Activated naive CD4-positive, alpha-beta T cell treated with anti-CD3 and anti-CD28 coated beads, Interleukin-2, amount 10 ng/mL, durations not matched to agents 7 days and 5 days (primary cell): ENCODE measurements around the gene GPER1.

Experiments
- CTCF ChIA-PET: fragments of 350-600 bp; sonication (Branson Sonifier 250); formaldehyde crosslinking; loops from one replicate; lab custom pipeline; 2021; ENCODE audit warnings: antibody characterized with exemption; lab: Charles Lee
- DNase-seq: peaks from one replicate; pipeline ENCODE4 v3.0.0-alpha.2; 2020
- H3K27ac Mint-ChIP-seq: one replicate; pipeline ENCODE4 v1.8.0; 2021; ENCODE audit warnings: mild to moderate bottlenecking, moderate library complexity, mixed read lengths
- H3K27me3 Mint-ChIP-seq: one replicate; pipeline ENCODE4 v1.8.0; 2021; ENCODE audit warnings: mild to moderate bottlenecking, mixed read lengths
- H3K36me3 Mint-ChIP-seq: one replicate; pipeline ENCODE4 v1.8.0; 2021; ENCODE audit warnings: mixed read lengths
- H3K4me1 Mint-ChIP-seq: one replicate; pipeline ENCODE4 v1.8.0; 2021; ENCODE audit warnings: mixed read lengths
- H3K4me3 Mint-ChIP-seq: one replicate; pipeline ENCODE4 v1.8.0; 2021; ENCODE audit warnings: mild to moderate bottlenecking, moderate library complexity, mixed read lengths
- H3K9me3 Mint-ChIP-seq: one replicate; pipeline ENCODE4 v1.8.0; 2021; ENCODE audit warnings: mixed read lengths

GPER1 gene

DNA sequence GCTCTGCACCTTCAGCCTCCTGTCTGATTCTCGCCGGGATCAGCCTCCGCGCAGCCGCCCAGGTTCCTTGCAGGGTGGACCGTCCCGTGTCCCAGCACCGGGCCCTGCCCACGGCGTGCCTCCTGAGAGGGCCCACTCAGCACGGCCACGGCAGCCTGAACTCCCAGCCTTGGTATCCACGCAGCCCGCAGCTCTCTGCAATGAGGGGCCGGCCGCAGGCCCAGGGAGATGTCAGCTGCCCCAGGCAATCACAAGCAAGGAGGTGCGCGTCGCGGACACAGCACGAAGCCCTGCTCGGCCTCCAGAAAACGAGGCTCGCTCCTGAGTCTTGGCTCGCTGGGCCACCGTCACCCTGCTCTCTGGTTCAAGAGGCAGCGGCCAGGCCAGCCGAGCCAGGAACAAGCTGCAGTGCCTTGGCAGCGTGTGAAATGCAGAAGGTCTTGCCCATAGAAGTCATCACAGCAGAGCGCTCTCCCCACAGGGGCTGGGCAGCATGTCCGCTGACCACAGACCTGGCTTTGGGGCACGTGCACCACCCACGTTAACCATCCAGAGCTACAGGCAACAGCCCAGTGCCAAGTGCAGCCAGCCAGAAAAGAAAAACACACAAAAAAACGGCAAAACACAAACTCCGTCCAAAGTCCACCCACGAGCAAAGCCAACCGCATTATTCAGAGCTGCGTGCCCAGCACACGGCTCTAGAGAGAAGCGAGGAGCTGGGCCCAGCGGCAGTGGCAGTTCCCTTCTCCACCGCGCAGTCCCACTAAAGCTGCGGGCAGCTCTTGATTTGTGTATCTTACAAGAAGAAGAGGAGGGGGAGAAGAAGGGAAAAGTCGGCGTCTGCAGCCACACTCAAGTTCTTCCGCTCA is 13.9 kb downstream of the GPER1 start:
- Mint-ChIP-seq H3K4me1 (peaks cover 23% of the 10 kb centered on the region), H3K27ac (no peak overlapping the region), H3K9me3 (no peaks in the 10 kb centered on the region), H3K4me3 (no peak overlapping the region), H3K27me3 (no peaks in the 10 kb centered on the region), H3K36me3 (no peaks in the 10 kb centered on the region)
- DNase-seq = no peak
- CTCF ChIA-PET = interaction anchor here (0.9 to 2.0 kb wide), 4 partner anchors 36 to 109 kb away, joined by 3 to 7 read pairs (median 4); a partner anchor contains a TSS

DNA sequence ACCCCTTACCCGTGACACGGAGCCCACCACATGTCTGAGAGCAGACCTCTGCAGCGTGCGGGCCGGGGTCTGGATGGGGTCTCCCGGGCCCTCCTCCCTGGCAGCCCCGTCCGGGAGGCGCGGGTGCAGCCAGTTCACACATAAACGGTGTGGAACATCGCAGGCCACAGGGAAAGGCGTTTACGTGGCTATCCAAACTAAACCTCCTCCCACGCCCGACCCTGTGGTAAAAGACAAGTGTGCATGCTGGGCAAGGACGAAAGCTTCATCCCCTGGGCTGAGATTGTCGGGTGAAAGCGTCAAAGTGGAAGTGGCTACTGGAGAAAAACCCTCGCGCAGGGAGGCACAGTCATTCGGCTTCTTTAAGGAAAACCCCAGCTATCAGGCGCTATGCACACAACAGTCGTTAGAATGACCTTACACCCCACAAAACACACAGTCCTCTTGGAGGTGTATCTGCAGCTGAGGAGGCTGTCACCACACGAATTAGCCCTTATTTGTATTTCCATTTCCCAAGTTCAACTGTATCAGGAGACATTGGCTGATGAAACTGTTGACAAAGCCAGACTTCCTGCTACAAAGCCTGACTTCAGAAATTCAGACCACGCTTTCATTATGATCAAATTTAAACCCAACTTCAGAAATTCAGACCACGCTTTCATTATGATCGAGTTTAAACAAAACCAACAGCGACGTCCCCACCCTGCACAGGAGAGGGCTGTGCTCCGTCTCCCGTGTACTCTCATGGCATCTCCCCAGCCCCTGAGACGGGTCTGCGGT is 15.3 kb downstream of the GPER1 start:
- peaks cover 23% of the 10 kb centered on the region for H3K4me1 Mint-ChIP-seq
- CTCF ChIA-PET = interaction anchor here (0.5 to 2.0 kb wide), 5 partner anchors 16 to 127 kb away, joined by 3 to 7 read pairs (median 3); no protein-coding TSS in a partner anchor

DNA sequence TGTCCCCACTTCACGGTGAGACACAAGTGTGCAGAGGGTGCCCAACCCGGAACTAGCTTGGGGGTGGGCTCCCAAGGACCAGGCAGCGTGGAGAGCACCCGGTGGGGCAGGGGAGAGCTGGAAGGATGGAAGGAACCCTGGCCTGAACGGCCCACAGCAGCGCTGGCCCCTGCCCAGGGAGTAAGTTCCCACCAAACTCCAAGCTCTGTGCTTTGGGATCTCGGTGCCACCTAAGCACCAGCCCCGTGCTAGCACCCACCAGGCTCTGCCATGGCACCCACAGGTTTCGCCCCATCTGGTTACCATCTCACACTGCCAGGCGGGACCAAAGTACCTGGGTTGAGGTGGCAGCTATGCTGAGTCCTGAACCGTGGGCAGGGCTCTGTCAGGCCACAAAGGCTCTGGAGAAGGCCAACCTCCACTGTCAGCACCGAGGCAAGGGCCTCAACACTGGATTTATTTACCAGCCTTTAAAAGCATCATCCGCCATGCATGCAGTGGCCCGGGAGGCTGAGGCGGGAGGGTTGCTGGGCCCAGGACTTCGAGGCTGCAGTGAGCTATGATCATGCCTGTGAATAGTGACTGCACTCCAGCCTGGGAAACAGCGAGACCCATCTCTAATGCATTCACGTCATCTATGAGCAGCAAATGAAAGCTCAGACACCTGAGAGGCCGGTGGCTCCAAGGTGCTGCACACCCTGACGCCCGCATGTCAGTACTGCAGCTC is 16.0 kb downstream of the GPER1 start:
- H3K27ac Mint-ChIP-seq = no peak overlapping the region
- H3K27me3 Mint-ChIP-seq = no peaks in the 10 kb centered on the region
- CTCF ChIA-PET = interaction anchor here (0.6 to 2.0 kb wide), 7 partner anchors 17 to 111 kb away, joined by 3 to 6 read pairs (median 3); no protein-coding TSS in a partner anchor
- H3K36me3 Mint-ChIP-seq = no peaks in the 10 kb centered on the region
- no peak for DNase-seq
- H3K4me1 Mint-ChIP-seq = peaks cover 23% of the 10 kb centered on the region
- H3K9me3 Mint-ChIP-seq = no peaks in the 10 kb centered on the region
- H3K4me3 Mint-ChIP-seq = no peak overlapping the region

More for the DNA sequence above, 15.3 kb downstream of the GPER1 start:
- no peaks in the 10 kb centered on the region for H3K9me3 Mint-ChIP-seq
- no peaks in the 10 kb centered on the region for H3K36me3 Mint-ChIP-seq
- DNase-seq = no peak
- no peak overlapping the region for H3K27ac Mint-ChIP-seq
- no peaks in the 10 kb centered on the region for H3K27me3 Mint-ChIP-seq
- H3K4me3 Mint-ChIP-seq = no peak overlapping the region

DNA sequence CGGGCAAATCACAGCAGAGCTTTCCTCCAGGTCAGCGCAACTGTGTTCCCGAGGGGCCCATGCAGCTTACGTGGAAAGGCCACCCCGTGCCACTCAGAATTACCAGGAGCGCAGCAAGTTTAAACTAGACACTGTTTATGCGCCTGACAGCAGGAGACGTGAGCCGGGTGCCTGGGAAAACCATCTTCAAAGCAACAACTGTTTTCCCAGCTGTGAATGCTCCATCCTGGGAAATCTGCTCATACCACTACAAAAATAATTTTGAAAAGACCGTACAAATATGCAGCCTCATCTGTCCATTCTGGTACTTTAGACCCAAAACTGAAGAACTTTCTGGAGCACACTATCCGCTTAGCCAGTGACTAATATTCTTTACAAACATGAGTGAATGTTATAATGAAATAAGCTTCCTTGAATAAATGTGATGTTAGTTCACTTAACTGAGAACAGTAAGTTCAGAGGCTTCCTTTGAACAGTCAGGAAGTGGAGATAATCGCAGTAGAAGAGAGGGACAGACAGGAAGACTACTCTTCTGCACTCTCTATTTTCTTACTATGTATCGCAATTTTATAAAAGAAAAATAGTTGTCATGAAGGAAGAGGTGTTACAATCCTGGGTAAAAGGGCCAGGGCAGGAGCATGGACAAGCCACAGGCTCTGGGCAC is 16.7 kb downstream of the GPER1 start:
- peaks cover 23% of the 10 kb centered on the region for H3K4me1 Mint-ChIP-seq
- no peaks in the 10 kb centered on the region for H3K27me3 Mint-ChIP-seq
- CTCF ChIA-PET = interaction anchor here (0.7 to 1.1 kb wide), 4 partner anchors 19 to 111 kb away, joined by 3 to 4 read pairs (median 3); no protein-coding TSS in a partner anchor
- no peak overlapping the region for H3K27ac Mint-ChIP-seq
- no peak overlapping the region for H3K4me3 Mint-ChIP-seq
- DNase-seq = no peak
- H3K36me3 Mint-ChIP-seq = no peaks in the 10 kb centered on the region
- H3K9me3 Mint-ChIP-seq = no peaks in the 10 kb centered on the region

DNA sequence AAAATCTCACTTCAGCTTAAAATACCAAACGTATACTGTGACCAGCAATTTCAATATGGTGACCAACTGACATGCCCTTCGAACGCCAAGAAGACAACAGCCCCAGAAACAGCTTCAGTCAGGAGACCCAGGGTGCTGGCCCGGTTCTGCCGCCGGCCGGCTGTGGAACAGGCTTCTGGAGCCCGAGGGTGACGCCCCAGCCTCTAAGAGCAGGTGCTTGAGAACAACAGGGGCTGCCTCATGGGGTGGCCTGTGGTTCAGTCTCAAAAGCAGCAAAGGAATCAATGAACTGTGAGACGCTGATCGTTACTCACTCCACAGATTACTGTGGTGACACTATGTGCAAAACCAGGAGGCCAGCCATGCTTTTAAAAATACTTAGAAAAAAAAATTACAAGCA is 17.3 kb downstream of the GPER1 start:
- no peaks in the 10 kb centered on the region for H3K36me3 Mint-ChIP-seq
- DNase-seq = no peak
- no peaks in the 10 kb centered on the region for H3K27me3 Mint-ChIP-seq
- CTCF ChIA-PET = no interaction called here
- peaks cover 23% of the 10 kb centered on the region for H3K4me1 Mint-ChIP-seq
- H3K27ac Mint-ChIP-seq = no peak overlapping the region
- H3K4me3 Mint-ChIP-seq = no peak overlapping the region
- H3K9me3 Mint-ChIP-seq = no peaks in the 10 kb centered on the region

DNA sequence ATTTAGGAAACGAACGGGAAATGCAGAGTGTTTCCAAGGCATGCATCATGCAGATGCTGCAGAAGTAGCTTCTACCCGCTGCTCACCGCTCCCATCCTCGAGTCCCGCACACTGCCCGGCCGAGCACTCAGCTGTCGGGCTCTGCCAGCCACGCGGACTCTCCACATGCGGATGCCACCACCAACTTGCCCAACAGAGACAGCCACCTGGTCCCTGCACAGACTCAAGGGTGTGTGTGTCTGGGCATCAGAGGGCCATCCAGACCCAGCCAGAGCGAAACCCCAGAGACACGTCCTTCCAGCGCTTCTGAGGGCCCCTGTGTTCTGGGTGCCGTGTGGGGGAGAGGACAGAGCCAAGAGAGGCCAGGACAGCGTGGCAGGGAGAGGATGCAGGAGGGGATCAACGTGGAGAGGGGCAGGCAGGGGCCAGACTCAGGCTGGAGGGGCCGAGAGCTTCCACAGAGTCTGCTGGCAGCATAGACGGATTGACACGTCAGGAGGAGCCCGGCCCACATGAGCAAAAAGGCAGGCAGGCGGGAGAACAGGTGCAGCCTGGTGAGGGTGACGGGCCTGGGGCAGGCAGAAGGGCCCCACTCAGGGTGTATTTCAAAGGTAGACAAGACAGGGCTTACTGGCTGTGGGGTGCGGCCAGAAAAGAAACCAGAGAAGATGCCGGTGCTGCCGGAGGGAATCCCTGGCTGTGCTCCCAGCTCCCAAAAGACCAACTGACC is 18.3 kb downstream of the GPER1 start:
- H3K4me1 Mint-ChIP-seq = peaks cover 23% of the 10 kb centered on the region

DNA sequence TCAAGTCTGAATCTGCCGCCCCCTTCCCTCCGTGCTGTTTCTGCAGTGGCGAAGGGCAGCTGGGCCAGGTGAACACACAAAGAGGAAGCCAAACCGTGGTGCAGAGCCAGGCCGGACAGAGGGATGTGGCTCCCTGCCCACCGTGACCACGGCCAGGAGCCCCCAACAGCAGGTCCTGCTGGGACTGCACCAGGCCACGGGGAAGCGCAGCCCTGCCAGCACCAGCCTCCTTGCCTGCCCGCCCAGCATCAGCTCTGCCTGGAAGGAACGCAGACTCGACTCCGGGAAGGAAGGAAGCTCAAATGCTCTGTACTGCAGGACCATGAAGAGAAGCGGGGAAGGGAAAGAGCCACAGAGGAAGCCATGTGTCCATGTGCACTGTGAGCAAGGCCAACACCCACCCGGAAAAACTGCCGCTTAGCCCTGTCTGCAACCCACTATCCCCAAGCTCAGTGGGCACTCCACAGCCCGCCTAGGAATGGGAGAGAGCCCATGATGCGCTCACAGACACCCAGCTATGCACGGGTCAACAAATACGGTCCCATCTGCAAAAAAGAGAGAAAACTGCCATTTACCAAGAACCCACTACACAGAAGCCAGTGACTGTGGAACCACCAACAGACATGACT is 19.0 kb downstream of the GPER1 start:
- Mint-ChIP-seq H3K36me3 (no peaks in the 10 kb centered on the region), H3K9me3 (no peaks in the 10 kb centered on the region), H3K4me1 (peaks cover 23% of the 10 kb centered on the region), H3K27me3 (no peaks in the 10 kb centered on the region), H3K27ac (no peak overlapping the region), H3K4me3 (no peak overlapping the region)
- DNase-seq = no peak
- CTCF ChIA-PET = interaction anchor here (1.3 kb wide), 1 partner anchor 114 kb away, joined by 4 read pairs; no protein-coding TSS in a partner anchor

More for the DNA sequence above, 18.3 kb downstream of the GPER1 start:
- H3K27me3 Mint-ChIP-seq = no peaks in the 10 kb centered on the region
- no peak for DNase-seq
- H3K36me3 Mint-ChIP-seq = no peaks in the 10 kb centered on the region
- H3K27ac Mint-ChIP-seq = no peak overlapping the region
- no peaks in the 10 kb centered on the region for H3K9me3 Mint-ChIP-seq
- CTCF ChIA-PET = interaction anchor here (1.3 kb wide), 1 partner anchor 113 kb away, joined by 4 read pairs; no protein-coding TSS in a partner anchor
- no peak overlapping the region for H3K4me3 Mint-ChIP-seq

DNA sequence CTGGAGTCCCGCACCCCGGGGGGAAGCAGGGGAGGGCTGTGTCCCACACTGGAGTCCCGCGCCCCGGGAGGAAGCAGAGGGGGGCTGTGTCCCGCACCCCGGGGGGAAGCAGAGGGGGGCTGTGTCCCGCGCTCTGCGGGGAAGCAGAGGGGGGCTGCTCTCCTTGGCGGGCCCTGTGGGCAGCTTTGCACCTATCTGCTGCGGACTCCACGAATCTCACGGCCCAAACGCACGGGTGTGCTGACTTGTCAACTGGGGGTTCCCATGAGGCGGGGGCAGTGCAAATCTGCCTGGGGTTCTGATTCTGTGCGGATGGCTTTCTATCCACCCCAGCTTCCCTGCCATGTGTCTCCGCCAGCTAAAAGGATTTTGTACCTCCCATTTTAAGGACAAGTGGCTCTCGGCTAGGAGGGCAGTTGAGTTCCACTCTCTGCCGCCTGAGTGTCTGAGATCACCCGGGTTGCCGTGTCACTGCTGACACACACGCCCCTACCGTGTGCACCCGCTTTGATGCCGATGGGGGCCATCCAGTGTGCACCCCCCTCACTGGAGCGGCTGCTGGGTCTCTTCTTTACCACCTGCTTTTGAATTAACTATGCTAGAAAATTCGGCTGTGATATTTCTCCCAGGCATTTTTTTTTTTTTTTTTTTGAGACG is 20.5 kb downstream of the GPER1 start:
- Mint-ChIP-seq H3K4me1 (peaks cover 17% of the 10 kb centered on the region), H3K27ac (no peak overlapping the region), H3K36me3 (no peaks in the 10 kb centered on the region), H3K9me3 (no peaks in the 10 kb centered on the region), H3K4me3 (no peak overlapping the region), H3K27me3 (no peaks in the 10 kb centered on the region)
- CTCF ChIA-PET = no interaction called here
- DNase-seq = no peak

DNA sequence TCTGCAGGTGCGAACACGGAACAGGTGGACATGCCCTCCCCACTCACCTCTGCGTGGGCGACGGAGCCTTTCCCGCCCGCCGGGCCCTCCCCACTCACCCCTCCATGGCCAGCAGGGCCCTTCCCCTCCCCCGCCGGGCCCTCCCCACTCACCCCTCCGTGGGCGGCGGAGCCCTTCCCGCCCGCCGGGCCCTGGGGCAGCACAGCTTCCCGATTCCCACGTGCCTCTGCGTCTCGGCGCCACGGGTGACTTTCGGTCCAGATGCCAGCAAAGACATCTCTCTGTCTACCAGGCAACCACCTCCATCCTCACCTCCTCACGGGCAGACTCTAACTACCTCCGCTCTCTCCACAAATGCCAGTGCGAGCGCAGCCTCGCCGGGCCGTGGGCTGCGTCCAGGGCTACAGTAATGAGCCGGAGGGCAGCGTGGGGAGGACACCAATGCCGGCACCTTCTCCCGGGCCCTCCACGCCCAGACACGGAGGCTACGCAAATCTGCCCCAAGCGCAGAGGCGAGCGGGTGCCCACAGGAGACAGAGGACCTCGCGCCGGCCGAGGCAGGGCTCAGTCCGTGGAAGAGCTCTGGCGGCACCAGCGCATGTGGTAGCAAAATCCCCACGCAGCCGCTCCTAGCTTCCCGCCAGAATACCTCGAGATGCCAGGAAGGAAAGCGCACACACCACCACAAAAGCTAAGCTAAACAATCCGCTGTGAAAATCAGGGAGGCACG is 21.8 kb downstream of the GPER1 start:
- Mint-ChIP-seq H3K4me1 (peaks cover 8% of the 10 kb centered on the region), H3K36me3 (no peaks in the 10 kb centered on the region), H3K27me3 (no peaks in the 10 kb centered on the region), H3K27ac (no peak overlapping the region), H3K9me3 (no peaks in the 10 kb centered on the region), H3K4me3 (no peak overlapping the region)
- DNase-seq = no peak
- CTCF ChIA-PET = interaction anchor here (1.3 kb wide), 1 partner anchor 117 kb away, joined by 4 read pairs; no protein-coding TSS in a partner anchor

DNA sequence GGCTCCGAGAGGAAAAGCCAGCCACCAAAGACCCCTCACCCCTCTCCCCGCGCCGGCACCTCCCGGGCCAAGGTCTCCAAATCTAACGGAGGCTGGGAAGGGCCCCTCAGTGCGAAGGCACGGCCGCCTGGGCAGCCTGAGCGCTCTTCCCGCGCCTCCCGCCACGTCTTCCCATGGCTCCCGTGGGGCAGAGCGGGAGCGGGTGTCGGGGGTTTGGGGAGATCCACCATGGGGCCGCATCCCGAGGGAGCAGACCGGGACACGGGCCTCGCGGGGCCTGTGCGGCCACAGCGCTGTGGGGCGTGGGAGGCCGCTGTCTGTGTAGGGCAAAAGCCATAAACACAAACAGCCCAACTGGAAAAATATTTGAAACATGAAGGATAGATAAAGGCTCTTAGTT is 22.4 kb downstream of the GPER1 start:
- peaks cover 2% of the 10 kb centered on the region for H3K4me1 Mint-ChIP-seq
- no peak overlapping the region for H3K27ac Mint-ChIP-seq
- H3K27me3 Mint-ChIP-seq = no peaks in the 10 kb centered on the region
- CTCF ChIA-PET = interaction anchor here (1.3 kb wide), 1 partner anchor 117 kb away, joined by 4 read pairs; no protein-coding TSS in a partner anchor
- H3K4me3 Mint-ChIP-seq = no peak overlapping the region
- H3K36me3 Mint-ChIP-seq = no peaks in the 10 kb centered on the region
- H3K9me3 Mint-ChIP-seq = peaks cover 1% of the 10 kb centered on the region
- DNase-seq = no peak

DNA sequence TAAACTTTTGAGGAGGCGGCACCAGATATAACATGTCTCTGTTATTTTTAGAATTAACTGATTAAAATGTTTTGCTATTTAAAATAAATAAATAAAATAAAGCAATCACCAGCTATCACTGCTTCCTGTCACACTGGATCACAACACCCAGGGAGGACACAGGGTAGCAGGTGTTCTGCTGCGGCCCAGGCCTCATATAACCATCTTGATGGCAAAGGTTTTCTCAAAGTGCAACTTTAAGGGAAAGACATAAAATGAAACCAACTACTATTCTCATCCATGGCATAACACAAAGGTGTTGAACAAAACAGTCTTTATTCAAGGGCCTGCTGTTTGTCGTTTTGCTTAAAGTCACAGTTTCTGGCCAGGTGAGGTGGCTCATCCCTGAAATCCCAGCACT is 23.2 kb downstream of the GPER1 start:
- no peak for DNase-seq
- Mint-ChIP-seq H3K4me1 (no peaks in the 10 kb centered on the region), H3K36me3 (no peaks in the 10 kb centered on the region), H3K27me3 (no peaks in the 10 kb centered on the region), H3K27ac (no peak overlapping the region), H3K4me3 (no peak overlapping the region), H3K9me3 (peaks cover 4% of the 10 kb centered on the region)
- CTCF ChIA-PET = no interaction called here
